Right lung (tissue), 5 donors: ENCODE measurements around the gene MCU. TPM values are rescaled to one million over a fixed set of nuclear protein-coding genes. Genes with fewer than 3 reads are reported as not detected.

ENCODE experiments used
- DNase-seq, 2 donors: peaks; one replicate each; pipeline ENCODE4 v3.0.0-alpha.2; 2013
- polyA plus RNA-seq, 5 donors: library from polyadenylated mRNA; unstranded; fragments of 120-200 nt; gene quantifications; one replicate each; pipeline versions ENCODE4 v1.2.1 to v1.2.3, GENCODE V29; 2013; ENCODE audit warnings: inconsistent platforms in 1 of 5, low replicate concordance in 1 of 5; ENCODE audit not compliant: insufficient read length in 5 of 5, insufficient read depth in 1 of 5

The MCU gene
- polyA plus RNA-seq, 5 donors, result 30.6 to 50.6 (median 45.1) TPM

DNA sequence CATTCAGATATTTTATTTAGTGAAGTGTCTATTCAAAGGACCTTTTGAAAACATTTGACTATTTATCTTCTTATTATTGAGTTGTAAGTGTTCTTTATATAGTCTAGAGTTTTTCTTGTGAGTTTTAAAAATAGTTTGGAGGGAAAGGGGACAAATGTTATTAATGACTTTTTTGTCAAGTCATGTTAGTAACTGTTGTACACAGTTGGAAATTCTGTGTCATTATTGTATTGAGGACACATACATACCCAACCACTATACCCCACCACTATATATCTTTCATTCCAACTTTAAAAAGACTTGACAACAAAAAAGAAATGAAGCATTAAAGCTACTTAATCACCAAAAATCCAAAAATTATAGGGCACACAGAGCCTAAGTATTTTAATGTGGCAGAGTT is 148.4 kb downstream of the MCU start:
- no peak for DNase-seq

DNA sequence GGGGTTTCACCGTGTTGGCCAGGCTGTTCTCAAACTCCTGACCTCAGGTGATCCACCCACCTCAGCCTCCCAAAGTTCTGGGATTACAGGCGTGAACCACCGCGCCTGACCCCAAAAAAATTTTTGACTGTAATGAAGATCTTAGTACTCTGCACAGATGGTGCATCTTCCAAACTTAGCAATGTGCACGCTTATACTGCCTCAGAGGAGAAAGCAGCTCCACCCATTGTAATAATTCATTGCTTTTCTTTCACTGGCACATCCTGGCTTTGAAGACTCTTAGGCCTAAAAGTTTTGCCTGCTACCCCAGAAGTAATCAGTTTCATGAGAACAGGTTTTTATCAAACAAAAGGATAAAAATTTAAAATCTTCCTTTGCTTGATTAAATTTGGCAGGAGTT is 149.5 kb downstream of the MCU start:
- no peak for DNase-seq

DNA sequence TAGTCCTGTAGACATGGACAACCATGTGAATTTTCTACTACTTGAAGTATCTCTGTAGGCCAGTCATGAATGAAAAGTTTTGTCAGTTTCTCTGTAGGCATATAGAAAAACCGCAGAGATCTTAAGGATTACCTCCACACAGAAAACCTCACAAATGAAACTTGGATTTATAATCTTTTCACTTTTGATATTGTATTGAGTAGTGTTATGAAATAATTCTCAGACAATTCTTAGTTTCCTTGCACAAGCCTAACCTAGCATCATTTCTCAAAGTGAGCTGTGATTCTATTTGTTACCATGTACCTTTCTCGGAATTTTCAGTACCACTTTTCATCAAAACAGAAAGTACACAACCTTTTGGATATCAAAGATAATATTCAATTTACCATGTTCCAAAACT is 150.2 kb downstream of the MCU start:
- DNase-seq, result no peak

DNA sequence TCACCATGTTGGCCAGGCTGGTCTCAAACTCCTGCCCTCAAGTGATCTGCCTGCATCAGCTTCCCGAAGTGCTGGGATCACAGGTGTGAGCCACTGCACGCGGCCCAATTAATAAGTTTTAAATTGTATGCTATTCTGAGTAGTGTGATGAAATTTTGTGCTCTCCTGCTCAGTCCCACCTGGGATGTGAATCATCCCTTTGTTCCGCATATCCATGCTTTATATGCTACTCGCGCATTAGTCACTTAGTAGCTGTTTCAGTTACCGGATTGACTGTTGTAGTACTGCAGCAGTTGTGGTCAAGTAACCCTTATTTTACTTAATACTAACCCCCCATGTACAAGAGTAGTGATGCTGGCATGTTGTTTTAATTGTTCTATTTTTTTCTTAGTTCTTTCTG is 154.3 kb downstream of the MCU start:
- DNase-seq, result no peak

DNA sequence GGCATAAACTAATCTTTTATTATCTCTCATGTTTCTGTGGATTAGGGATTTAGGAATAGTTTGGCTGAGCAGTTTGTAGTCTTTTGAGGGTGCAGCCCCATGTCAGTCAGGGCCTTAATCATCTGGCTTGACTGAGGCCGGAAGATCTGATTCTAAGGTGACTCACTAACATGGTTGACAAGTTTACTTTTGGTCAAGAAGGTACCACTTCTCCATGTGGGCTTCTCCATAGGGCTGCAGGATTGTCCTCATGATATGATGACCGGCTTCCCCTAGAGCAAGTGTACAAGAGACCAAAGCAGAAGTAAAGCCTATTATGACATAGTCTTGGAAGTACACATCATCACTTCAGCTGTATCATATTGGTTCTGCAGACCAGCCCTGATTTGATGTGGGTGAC is 155.7 kb downstream of the MCU start:
- no peak for DNase-seq

DNA sequence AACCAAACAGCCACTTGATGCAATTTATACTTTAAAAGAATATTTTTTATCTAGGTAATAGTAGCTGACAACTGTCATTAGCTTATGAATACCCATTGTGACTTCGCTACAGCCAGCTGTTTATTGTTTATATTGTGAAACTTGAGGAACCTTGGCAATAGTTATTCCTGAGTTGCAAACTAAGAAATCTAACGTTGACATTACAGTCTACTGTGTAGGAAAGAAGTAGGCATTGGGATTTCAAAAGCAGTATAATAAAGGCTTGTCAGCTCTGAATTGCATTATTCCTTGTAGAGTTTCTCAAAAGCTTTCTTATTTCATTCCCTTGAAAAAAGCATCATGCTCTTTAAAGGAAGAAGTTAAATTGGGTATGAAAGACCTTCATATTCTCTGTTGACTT is 158.9 kb downstream of the MCU start:
- DNase-seq, result no peak

DNA sequence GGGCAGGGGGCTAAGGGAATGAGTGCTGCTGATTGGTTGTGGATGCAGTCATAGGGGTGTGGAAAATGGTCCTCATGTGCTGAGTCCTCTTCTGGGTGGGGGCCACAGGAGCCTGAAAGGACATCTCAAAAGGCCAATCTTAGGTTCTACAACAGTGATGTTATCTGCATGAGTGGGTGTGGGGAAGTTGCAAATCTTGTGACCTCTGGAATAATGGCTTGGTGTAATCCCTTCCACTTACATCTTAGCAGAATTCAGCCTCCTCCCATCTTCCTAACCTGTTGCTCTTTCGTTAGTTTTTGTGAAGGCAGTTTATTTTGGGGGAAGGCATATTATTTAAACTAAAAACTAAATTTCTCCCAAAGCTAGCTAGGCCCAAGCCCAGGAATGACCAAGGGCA is 159.6 kb downstream of the MCU start:
- DNase-seq, result no peak

DNA sequence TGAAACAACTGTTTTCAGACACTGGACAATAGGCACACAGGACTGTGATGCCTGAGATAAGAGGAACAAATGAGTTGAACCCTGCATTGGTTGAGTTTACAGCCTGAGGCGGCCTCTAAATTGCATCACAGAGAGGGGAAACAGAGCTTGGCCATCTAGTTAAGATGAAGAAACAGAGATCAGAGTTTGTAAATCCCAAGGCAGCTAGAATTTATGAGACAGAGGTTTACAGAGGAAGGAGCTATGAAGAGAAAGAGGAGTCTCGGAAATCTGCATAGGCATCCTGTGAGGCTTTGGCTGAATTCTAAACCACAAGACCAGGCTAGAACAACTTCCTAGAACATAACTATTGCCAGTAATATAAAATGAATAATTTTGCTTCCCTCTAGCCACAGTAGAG is 160.6 kb downstream of the MCU start:
- no peak for DNase-seq

DNA sequence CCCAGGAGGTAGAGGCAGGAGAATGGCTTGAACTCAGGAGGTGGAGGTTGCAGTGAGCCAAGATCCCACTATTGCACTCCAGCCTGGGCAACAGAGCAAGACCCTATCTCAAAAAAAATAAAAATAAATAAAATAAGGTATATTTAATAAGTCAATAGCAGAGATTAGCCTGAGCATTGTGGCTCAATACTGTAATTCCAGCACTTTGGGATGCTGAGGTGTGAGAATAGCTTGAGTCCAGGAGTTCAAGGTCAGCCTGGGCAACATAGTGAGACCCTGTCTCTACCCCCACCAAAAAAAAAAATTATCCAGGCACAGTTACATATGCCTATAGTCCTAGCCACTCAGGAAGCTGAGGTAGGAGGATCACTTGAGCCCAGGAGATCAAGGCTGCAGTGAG is 163.2 kb downstream of the MCU start:
- DNase-seq, result no peak

DNA sequence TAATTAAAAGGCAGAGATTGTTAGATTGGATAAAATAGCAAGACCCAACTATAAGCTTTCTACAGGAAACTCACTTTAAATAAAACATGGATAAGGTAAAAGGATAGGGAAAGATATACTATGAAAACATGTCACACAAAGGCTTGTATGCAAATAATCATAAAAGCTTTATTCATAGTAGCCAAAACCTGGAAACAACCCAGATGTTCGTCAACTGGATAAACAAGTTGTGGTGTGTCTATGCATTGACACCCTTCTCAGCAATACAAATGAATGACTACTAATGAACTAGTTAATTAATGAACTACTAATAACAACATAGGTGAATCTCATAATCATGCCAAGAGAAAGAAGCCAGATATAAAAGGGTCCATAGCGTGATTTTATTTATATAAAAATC is 163.8 kb downstream of the MCU start:
- no peak for DNase-seq

DNA sequence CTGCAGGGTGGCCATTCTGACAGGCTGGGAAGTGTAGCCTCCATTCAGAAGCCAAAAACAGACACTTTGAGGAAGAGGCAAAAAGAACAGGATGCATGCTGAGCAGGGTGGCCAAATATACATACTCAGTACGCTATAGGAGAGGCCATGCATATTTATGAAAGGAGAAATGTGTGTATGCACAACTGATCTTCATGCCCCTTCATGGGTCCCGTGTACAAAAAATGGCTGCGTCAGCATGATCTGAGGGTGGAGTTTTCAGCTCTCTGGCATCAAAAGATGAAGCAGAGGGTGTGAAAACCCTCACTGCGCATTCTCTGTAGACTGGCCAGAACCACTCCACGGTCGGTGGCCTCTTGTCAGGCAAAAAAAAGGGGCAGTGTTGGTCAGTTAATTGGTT is 166.1 kb downstream of the MCU start:
- DNase-seq, result no peak

DNA sequence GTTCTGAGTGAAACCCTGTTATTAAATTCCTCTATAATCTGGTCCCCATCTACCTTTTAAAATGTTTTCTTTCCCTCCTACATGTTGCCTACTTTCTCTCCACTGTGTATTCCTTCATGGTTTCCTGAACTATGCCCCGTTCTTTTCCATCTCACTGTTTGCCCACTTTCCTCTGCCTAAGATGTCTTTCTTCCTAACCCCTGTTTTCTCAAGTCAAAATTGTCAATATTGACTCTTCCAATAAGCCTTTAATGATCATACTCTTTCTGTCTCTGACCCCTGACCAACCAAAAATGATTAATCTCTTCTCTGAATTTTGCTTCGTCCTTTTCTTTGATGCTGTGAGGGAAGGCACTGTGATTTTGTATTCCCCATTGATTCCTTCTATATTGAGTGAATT is 171.0 kb downstream of the MCU start:
- no peak for DNase-seq

DNA sequence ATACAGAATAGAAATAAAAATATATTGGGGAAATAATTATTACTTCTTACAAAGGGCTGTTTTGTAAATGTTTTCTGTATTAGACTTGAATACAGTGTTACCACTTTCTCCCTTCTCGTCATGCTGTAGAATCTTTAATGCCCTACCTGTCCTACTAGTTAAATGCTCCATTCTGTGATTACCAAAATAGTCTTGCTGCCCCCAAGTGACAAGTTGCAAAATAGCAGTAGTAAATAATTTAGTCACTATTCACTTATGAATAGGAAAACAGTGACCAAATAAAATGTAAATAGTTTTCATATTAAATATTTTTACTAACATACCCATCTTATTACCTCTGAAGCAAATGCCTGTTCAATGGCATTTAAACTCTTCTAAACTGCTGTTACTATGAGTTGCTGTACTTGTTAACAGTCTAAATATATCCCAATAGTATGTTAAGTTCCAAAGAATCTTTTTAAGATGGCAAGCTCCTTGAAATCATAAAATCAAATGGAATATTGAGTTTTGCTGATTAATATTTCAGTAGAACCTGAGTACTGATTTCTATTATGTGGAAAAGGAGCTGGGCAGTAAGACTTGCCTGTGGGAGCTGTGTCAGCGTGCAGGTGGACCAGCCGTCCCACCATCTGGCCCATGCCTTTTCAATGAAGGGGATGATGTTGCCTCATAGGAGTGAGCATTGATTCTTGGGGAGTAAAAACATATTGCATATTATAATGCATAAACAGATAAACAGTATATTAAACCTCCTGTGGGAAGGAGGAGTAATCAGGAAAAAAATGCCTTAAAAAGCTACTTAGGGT is 183.5 kb downstream of the MCU start:
- DNase-seq, result no peak

DNA sequence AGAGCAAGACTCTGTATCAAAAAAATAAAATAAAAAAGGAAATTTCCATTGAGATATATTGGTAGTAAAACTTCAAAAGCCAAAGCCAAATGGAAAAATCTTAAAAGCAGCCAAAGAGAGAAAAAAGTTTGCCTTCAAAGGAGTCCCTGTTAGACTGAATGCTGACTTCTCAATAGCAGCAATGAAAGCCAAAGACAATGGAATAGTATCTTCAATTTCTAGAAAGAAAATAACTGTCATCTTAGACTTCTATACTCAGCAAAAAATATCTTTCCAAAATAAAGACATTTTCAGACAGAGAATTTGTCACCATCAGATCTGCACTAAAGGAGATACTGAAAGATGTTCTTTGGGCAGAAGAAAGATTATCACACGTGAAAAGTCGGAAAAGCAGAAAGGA is 187.3 kb downstream of the MCU start:
- no peak for DNase-seq

DNA sequence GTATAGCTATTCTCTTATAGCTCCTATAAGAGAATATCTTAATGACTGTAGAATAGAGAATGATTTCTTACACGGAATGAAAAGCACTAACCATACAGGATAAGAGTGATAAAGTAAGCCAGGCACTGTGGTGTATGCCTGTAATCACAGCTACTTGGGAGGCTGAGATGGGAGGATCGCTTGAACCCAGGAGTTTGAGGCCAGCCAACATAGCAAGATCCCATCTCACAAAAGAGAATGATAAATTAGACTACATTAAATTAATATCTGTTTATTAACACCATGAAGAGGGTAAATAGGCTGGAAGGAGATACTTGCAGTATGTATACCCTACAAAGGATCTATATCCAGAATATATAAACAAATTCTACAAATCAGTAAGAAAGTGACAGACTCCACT is 189.3 kb downstream of the MCU start:
- no peak for DNase-seq

DNA sequence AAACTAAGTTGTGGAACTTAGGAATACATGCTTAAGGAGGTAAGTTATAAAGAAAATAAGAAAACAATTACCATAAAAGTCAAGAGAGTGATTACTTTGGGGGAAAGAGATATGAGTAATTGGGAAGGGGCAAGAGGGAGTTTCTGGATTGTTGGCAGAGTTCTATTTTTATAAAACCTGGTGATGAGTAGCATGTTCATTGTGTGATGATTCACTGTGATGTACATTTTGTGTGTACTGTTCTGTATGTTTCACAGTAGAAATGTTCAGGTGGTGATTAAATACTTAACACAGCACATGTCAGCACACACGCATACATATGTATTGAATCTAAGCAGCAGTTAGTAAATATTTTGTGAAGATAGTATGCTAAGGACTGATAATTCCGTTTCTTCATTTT is 191.9 kb downstream of the MCU start:
- no peak for DNase-seq

DNA sequence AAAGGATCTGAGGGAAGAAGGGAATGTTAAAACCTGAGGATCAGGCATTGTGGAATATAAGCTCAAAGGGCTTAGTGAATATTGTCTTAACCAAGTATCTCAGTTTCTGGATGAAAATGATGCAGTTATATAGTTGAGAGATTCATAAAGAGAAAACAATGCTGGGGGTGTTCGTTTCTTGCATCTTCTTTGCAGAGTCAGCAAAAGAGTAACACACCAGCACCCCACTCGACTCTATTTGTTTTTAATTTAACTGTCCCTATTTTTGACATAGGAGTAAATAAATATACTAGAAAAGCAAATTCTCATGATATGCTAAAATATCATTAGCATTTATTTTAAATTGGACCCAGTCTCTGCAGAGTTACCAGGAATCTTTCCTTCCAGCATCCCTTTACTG is 194.0 kb downstream of the MCU start:
- DNase-seq, result no peak

DNA sequence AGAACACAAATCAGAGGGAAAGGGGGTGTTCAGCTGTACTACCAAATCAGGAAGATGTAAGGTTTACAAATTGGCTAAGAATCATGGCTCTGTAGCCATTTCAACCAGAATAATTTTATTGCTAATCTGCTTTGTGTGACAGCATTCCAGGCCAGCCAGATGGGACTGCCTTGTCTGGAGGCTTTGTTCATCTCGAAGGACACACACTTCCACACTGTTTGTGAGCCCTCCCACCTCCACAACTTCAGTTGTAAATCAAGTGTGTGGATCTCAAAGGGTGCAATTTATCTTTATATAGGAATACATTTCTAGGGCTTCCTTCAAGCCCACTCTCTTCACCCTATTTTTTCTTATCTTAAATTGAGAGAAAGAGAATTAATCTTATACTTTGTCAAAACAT is 194.7 kb downstream of the MCU start:
- DNase-seq, result no peak

DNA sequence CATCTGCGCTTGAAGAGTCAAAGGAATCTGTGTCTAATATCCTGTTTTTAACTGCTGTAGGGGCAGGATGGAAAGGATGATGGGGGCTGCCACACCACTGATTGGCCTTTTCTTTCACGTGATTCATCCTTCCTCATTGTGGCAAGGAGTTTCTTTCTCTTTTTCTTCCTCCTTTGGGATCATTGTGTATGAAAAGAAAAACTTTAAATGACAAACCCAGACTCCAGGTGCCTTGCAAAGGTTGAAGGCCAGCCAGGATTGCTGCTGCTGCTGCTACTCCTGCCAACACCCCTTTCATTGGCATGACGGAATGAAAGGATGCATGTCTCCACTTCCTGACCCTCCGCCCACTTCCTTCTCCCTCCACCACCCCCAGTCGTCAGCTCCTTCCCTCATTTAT is 195.1 kb downstream of the MCU start:
- DNase-seq, result no peak

DNA sequence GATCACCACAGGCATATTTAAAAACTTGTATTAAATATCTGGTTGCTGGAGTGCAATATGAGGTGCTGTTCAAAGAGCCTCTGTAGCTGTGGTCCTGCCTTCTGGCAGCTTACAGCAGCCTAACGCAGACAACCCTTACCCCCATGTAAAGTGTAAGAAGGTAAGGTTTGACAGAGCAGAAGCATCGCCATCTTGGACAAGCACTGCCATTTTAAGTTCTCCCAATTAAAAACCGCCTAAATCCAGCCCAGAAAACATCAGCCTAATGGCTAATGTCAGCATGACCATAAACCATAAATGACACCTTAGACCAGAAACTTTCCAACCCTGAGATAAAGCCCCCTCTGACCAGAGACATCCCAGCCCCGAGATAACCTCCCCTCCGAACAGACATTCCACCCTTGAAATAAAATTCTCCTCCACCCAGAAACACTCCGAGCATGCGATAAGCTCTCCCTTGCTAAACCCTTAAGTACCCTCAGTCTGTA is 196.3 kb downstream of the MCU start:
- no peak for DNase-seq

DNA sequence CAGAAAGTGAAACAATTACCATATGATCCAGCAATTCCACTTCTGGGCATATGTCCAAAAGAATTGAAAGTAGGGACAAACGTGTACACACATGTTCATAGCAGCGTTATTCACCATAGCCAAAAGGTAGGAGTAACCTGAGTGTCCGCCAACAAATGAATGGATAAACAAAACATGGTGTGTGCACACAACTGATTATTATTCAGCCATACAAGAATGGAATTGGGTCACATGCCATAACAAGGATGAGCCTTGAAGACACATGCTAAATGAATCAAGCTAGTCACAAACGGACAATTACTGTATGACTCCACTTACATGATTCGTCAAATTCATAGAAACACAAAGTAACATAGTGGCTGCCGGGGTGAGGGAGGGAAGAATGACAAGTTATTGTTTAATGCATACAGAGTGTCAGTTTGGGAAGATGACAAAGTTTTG is 197.5 kb downstream of the MCU start:
- no peak for DNase-seq

DNA sequence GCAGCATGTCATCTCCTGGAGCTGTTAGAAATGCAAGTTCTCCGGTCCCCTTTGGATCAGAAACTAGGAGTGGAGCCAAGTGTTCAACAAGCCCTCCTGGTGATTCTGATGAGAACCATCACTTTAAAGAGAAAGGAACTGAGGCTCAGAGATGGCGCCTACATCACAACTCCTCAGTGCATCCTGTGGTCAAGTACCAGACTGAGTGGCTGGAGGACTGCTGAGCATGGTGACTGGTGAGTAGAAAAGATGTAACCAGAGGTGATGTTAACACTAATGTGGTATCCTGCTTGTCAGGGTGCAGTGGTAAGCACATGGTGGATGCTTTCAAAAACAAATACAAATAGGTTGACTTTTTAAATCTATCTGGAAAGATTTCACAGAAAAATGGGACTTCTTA is 198.1 kb downstream of the MCU start:
- DNase-seq, result no peak

DNA sequence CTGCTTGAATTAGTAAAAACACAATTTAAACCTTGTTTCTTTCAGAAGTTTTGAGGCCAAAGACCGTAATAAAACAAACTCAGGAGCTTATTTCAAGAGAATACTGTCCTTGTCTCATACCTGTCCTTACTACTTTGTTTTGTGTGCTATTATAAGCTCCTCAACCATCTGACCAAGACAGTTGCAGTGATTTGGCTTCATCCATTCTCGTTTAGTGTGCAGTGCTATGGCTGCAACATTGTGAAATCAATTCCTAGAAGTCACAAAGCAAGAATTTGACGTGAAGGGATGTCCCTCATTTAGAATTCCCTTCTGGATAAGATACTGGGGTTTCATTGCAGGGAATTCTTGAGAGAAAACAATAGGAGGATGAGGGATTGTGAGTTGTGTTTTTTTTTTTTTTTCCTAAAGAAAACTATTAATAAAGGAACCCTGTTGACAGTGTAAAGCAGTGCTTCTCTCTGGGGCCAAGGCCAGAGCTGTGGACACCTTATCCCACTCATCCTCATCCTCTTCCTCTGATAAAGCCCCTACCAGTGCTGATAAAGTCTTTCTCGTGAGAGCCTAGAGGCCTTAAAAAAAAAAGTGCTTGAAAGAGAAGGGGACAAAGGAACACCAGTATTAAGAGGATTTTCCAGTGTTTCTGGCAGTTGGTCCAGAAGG is 201.3 kb downstream of the MCU start, which contains the start of gene OIT3:
OIT3 (plus strand) TSS at position 604 of the 663 bp plus-strand sequence. CDS start 60 bp downstream, outside the sequence.
- DNase-seq, result no peak
